ENCODE measurements around the gene OR4D11. TPM values are rescaled to one million over a fixed set of nuclear protein-coding genes. Genes with fewer than 3 reads are reported as not detected.

The OR4D11 gene
- total and polyA plus RNA-seq, 9 of the 15 experiments (the other 6 are each of a cell fraction or from before 2014, with no cell fraction given) = not detected

DNA sequence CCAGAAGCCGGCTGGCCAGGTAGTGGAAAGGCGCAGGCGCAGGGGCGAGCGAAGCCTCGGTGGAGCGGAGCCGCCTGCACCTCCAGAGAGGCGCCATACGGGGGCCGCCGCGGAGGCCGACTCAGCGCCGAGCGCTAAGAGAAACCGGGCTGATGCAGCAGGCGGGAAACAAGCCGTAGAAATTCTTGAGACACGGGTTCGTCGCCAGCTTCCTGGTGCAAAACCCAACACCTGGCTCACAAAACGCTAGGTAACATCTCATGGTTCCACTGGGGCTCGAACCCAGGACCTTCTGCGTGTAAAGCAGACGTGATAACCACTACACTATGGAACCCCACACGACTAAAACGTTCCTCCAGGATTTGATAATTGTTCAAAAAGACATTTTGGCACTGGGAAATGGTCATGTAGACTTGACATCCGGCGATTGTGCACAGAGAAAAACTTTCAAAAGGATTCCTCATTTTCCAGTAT lies 47.0 kb downstream of the OR4D11 start (continued):
- TF ChIP-seq PBX2 (CRISPR knock-in tag; IDR thresholded peaks at IDR 0.05; ENCODE audit: low read depth) = no peak
- TF ChIP-seq PBX2 (tag; conservative IDR thresholded peaks at IDR 0.05; ENCODE audit: low read depth) = peak; percentile 4; the same call in 1 of the 2 replicates
- peak; percentile 89; the same call in 1 of the 2 replicates for TF ChIP-seq ILF3 (IDR thresholded peaks at IDR 0.05; ENCODE audit: borderline replicate concordance)
- TF ChIP-seq REST (IDR thresholded peaks at IDR 0.05; ENCODE audit: borderline replicate concordance) = peak; percentile 47
- no peak for TF ChIP-seq REST (CRISPR knock-in tag; IDR thresholded peaks at IDR 0.05; ENCODE audit: low read depth)
- TF ChIP-seq ZNF124 (CRISPR knock-in tag; IDR thresholded peaks at IDR 0.05) = no peak
- TF ChIP-seq POU5F1 (IDR thresholded peaks at IDR 0.05; ENCODE audit: borderline replicate concordance, low read depth, low read length, partially characterized antibody) = peak; percentile 46
- no peak for TF ChIP-seq XRCC3 (IDR thresholded peaks at IDR 0.05)
- TF ChIP-seq, protein P1, sequence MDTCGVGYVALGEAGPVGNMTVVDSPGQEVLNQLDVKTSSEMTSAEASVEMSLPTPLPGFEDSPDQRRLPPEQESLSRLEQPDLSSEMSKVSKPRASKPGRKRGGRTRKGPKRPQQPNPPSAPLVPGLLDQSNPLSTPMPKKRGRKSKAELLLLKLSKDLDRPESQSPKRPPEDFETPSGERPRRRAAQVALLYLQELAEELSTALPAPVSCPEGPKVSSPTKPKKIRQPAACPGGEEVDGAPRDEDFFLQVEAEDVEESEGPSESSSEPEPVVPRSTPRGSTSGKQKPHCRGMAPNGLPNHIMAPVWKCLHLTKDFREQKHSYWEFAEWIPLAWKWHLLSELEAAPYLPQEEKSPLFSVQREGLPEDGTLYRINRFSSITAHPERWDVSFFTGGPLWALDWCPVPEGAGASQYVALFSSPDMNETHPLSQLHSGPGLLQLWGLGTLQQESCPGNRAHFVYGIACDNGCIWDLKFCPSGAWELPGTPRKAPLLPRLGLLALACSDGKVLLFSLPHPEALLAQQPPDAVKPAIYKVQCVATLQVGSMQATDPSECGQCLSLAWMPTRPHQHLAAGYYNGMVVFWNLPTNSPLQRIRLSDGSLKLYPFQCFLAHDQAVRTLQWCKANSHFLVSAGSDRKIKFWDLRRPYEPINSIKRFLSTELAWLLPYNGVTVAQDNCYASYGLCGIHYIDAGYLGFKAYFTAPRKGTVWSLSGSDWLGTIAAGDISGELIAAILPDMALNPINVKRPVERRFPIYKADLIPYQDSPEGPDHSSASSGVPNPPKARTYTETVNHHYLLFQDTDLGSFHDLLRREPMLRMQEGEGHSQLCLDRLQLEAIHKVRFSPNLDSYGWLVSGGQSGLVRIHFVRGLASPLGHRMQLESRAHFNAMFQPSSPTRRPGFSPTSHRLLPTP (IDR thresholded peaks at IDR 0.05; ENCODE audit: borderline replicate concordance, extremely low read depth, insufficient read length) = peak; percentile 93
- no peak for TF ChIP-seq STAG1 (CRISPR knock-in tag; IDR thresholded peaks at IDR 0.05; ENCODE audit: borderline replicate concordance)
- TF ChIP-seq ZNF77 (CRISPR knock-in tag; IDR thresholded peaks at IDR 0.05) = no peak
- no peak for TF ChIP-seq STAT5B (CRISPR knock-in tag; IDR thresholded peaks at IDR 0.05)
- TF ChIP-seq RB1 (IDR thresholded peaks at IDR 0.05; ENCODE audit: low read depth) = no peak

Measured in K562 (cell line).